Measurements from ENCODE around the gene FAXDC2.

GRCh38 chr5:154860765-154861164 is 10.4 kb upstream of the FAXDC2 start:
- TF ChIP-seq CTCF (IDR thresholded peaks at IDR 0.05): no peak
- TF ChIP-seq EZH2 (IDR thresholded peaks at IDR 0.05): no peak

Measured in neural progenitor cell (in vitro differentiated cells).